ENCODE results near the gene WIPF1.

The WIPF1 gene

DNA sequence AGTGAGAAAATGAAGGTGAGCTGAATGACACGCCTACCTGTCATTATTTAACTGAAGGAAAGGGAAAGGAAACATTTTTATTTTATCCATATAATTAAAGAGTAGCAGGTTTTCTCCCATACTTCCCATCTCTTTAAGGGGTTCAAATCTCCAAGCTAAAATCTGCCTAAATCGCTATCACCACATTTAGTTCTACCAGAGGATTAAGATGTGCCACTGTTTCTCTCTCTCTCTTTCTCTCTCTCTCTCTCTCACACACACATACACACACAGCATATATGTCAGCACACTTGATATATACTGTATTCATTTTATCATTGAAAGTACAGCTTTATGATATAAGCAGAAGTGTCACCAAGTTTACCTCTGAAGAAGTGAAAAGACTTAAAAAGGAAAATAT, 3.1 kb downstream of the WIPF1 start:
- DNase-seq = no peak

DNA sequence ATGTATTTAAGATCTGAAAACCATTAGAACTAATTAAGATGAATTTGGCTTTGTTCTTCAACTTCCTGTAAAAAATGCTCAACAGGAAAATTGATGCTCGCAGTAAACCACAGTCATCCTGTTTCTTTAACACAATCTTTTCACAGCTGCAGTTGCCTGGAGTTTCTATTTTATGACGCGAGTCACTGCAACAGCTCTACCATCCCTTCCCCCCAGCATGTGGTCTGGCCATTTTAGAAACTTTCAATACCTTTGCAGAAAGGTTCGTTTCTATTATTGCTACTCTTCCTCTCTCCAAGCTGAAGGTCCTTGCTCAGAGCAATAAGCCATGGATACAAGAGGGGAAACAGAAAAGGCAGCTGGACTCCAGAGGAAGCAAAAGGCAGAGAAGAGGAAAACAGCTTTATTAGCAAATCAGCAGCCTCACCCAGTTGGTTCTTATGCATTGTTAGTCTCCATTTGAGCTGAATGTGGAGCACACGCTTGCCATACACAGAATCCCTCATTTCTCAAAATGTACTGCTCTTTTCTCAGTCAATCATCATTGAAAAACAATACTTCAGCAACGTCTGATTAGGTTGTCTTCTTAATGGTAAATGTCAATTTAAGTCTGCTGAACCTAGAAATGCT, 3.9 kb downstream of the WIPF1 start:
- no peak for DNase-seq

DNA sequence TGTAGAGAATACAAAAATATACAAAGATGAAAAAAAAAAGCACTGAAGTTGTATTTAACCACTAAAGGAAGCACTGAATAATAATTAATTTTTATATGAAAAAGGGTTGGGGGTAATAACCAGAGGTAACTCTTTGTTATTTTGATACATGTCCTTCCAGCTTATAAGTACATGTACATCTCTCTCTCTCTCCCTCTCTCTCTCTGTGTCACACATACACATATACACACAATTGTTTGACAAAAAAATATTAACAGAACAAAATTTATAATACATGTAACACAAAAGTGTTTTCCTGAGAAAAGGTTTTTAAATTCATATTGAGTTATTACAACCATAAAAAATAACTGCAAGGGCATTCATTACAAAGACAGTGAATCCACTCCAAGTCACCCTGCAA, 4.6 kb downstream of the WIPF1 start:
- DNase-seq = no peak

DNA sequence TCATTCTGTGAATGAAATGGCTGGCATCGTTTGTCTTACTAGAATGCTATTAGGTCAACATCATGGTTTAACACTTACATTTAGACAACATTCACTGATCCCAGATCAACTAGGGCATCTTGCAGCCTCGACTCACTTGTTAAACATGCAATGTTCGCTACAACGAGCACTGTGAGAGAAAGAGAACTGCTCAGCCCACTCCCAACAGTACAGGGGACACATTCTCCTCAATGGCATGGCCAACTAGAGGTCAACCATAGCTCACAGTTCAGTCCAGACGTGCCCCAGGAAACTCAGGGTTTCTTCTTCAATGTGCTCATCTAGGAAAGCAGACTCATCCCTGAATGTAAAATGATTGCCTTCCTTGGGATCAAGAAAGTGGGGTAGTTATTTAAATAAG, 5.9 kb downstream of the WIPF1 start:
- no peak for DNase-seq

DNA sequence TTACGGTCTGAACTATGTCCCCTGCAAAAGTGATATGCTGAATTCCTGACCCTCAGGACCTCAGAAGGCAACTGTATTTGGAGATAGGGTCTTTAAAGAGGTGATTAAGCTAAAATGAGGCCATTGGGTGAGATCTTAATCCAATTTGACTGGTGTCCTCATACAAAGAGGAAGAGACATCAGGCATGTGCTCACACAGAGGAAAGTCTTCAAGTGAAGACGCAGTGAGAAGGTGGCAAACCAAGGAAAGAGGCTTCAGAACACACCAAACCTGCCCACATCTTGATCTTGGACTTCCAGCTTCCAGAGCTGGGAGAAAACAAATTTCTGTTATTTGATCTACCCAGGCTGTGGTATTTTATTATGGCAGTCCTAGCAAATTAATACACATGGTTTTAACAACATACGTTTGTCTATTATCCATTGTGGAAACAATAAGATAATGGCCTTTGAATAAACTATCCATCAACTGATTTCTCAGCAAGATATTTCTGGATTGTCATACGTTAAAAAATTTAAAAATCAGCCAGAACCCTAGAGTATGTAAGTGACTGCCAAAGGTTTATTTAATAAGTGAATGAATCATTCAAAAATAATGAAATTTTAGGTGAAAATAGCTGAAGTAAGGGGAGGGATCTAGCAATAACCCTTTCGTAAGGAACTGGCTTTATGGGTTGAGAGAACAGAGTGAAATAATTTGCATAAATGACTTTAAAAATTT, 6.5 kb downstream of the WIPF1 start:
- no peak for DNase-seq

DNA sequence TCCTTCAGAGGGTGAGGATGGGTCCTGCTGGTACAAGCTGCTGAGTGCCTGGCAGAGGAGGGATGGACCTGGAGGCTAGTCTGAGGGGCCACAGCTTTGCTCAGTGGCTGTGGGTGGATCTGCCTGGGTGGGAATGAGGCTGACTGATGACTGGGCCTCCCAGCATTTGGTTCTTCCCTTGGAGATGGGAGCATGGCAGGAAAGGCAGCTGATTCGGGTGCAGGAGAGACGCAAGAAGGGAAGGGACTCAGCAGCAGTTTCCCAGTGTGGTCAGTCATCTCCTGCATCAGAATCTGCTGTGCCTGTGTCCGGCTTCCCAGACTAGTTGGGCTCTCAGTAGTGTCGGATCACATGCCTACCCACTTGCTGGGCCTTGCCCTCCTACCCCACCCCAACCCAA, 7.3 kb downstream of the WIPF1 start:
- DNase-seq = no peak

DNA sequence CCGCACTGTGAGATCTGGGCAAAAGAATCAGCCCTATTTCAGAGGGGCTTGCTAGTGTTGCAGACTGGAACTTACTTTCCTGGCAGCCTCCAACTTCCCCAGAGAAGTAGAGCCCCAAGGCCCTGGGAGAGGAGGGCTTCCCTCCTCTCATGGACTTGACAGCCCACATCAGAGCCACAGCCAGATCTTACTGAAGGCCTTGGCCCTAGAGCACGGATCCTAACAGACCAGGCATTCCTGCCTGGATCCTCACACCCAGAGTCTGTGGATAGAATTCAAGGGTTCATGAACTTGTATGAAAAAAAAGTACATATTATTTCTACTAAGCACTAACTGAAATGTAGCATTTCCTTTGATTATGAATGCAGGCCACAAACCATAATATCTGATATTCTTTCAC, 8.3 kb downstream of the WIPF1 start:
- no peak for DNase-seq

DNA sequence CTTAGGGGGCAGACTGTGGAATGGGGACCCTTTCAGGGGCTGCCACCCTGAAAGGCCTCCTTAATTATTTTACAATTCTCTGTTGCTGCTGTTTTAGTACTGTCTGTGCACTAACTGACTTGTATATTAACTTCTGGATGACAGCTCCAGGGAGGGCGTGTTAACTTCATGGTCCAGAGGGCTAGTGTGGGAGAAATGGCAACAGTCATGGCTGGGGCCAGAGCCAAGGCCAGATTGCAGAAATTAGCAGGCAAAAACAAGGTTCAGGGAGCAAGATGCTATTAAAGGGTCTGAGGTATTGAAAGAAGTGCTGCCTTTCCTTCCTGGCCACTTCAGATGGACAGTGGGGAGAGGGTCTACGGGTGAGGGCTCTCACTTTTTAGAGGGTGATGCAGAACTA, 9.1 kb downstream of the WIPF1 start:
- no peak for DNase-seq

DNA sequence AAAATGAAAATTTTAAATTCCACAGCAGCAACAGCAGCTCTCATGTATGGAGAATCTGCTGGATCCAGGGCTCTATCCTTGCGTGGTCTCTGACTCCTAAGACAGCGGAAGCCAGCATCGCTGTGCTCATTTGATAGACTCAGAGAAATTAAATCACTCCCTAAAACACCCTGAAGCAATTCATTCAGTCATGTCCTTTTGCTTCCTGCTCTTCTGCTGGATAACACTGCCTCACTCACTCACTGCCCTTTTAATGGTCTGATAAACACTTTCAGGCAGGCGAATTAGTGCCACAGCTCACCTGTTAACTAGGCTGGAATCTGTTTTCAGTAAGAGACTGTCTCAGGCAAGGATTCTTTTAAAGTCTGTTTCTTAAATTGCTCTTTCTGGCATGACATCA, 10.0 kb downstream of the WIPF1 start:
- no peak for DNase-seq

DNA sequence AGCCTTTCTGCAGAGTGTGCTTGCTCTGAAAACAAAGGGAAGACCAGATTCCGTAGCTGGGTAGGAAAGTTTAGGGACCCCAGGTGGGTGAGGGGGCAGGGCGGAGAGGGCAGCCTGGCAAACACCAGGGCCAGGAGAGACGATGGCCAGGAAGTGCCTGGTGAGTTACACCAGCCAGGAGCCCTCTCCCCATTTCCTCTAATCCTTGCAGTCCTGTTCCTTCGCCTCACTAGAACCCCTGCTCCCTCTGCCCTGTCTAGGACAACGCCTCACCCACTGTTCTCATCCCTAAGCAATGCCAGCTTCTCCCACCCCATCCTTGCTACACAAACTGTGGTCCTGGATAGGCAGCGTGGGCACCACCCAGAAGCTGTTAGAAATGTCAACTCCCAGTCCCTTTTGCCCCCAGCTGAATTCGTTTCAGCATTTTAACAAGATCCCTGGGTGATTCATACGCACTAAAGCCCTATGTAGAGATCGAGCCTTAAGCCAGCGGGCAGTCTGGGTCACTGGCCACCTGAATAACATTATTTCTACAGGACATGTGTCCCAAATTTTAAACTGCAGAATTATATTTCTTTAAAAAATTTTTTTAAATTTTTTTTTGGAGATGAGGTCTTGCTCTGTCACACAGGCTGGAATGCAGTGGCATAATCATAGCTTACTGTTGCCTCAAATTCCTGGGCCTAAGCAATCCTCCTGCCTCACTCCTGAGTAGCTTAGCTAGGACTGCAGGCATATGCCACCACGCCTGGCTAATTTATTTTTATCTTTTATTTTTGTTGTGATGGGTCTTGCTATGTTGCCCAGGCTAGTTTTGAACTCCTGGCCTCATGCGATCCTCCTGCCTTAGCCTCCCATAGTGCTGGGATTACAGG, 10.9 kb downstream of the WIPF1 start:
- DNase-seq = no peak

DNA sequence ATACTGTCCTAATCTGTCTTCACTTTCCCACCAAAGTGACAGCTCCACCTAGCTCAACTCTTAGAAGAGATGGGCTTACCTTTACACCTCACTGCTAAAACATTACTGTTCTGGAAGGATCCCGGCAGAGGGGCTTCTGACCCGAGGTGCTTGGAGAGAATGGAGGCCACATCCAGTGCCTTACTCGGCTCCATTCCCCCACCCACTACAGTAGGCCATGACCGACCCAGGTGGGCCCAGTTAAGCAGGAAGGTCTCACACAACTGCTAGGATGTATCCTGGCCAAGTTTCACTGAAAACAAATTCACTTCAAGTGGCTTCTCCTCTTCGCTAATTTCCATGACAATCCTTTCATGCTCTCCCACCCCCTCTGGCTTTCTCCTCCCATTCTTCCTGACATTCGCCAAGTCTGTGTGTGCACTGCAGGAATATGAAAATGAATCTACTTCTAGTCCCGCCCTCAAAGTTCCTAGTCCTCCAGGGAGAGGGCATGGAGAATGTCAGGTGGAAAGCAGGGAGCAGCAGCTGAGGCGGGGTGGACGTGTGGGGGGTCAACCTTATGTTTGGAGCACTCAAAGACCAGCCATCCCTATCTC, 11.8 kb downstream of the WIPF1 start:
- no peak for DNase-seq

DNA sequence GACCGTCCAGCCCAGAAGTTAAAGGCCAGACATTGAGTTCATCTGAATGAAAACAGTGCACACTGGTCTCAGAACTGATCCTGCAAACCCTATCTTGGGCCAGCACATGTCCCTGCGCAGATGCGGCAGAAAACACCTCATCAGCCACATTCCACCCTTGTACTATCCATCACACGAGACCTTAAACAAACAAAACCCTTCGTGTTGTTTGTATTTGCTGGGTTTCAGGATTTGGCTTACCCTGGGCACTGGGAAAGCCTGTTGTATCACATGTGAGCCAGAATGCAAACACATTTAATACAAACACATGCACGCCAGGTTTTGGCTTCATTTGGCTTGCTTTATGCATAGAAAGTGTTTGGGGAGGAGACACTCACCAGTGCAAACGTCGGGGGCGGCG, 12.5 kb downstream of the WIPF1 start:
- no peak for DNase-seq

DNA sequence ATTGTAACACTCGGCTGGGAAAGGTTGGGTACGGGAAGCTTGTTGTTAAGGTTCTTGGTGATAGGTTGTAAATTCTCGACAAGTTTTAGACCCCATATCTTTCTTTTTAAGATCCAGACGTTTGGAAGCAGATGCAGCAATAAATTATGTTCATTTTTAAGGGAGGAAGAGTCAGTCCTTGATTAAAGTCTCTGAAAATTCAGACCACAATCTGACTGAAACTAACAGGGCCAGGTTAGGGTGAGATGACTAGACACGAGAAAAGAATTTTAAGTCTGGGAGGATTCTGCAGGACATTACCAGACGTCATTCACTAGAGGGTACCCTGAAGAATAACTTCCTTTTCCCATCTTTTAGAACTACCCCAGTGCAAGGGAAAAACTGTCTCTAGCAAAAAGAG, 16.1 kb downstream of the WIPF1 start:
- DNase-seq = no peak

DNA sequence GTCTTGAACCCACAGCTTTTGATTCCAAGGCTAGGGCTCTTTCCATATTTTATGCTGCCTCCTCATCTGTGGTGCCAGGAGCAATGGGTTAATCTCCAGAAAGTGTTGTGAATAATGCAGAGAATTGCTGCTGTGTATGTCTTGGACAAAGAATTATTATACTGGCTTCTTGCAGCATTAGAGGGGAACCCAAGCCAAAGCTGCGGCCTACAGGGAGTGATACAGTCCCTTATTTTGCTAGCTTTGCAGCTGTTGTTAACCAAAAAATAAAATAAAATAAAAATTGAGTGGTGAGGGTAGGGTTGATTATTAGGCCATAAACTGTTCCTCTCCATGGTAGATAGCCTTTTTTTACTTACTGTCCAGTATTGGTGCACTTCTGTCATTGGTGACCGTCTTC, 16.7 kb downstream of the WIPF1 start:
- DNase-seq = no peak

DNA sequence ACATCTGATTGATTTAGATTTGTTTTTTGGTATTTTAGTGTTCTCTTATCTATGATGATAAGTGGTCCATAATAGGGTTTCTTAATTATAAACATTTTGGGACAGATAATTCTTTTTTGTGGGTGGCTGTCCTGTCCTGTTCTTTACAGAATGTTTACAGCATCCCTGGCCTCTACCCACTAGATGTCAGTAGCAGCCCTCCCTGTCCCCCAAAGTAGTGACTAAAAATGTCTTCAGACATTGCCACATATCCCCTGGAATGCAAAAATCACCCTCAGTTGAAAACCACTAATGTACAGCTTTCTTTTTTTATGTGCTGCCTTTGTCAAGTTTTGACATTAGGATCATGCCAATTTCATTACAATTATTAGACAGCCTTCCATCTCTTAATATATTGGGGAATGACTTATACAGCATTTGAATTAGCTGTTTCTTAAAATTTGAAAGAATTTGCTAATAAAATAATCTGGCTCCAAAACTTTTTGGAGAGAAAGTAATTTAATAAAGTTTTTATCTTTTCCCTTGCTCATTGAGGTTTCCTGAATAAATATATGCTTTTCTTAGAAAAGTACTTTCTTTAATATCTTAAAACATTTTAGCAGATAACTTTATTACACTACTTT, 19.5 kb downstream of the WIPF1 start:
- DNase-seq = no peak

DNA sequence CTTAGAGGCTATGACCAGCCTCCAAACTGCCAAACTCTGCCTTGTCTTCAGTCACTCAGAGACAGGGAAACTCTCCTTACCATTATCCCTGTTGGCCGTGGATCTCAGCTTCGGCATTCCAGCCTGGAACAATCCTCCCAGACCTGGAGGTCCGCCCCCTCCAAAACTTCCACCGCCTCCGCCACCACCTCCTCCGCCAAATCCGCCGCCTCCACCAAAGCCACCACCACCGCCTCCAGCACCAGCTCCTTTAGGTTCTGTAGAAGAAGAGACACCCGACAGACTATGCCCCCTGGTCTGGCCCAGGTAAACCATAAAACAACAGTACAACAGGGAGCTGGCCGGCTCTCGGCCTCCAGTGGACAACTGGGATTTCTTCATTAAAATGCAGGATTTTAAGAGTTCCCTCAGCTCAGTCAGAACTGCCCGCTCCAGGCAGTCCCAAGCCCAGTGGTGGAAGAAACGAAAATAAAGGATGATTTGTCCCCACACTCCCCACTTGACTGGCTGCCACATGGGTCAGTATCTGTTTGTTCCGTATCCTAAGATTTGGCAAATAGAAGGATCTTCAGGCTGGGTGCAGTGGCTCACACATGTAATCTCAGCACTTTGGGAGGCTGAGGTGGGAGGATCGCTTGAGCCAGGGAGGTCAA, 22.4 kb downstream of the WIPF1 start:
- no peak for DNase-seq

DNA sequence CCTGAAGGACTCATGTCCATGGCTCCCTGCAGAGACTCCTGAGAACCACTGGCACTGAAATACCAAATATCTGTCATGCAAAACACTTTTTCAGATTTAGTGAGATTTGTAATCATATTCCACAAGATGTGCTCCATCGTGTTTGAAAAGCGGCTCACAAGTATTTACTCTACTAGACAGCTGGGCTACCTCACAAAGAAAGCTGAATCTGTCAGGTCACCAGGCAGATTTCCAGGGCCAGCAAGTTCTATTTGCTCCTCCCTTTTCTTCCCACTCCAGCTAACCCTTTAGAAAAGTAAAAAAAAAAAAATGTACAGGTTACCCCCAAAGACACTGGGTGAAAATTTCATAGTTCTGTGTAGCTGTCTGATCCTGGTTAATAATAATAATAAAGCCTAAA, 22.9 kb downstream of the WIPF1 start:
- no peak for DNase-seq

DNA sequence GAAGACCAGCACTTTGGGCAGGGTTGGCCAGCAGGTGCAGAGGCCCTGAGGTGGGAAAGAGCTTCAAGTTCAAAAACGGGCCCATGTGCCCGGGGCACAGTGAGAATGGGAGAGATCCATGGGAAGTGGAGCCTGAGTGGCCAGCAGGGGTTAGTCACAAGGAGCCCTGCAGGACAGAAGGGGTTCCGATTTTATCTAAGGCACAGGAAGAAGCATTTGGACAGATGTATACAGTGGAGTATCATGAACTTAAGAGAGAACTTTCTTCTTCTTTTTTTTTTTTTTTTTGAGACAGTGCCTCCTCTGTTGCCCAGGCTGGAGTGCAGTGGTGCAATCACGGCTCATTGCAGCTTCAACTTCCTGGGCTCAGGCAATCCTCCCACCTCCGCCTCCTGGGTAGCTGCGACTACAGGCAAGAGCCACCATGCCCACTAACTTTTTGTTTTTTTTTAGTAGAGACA, 24.0 kb downstream of the WIPF1 start:
- no peak for DNase-seq

DNA sequence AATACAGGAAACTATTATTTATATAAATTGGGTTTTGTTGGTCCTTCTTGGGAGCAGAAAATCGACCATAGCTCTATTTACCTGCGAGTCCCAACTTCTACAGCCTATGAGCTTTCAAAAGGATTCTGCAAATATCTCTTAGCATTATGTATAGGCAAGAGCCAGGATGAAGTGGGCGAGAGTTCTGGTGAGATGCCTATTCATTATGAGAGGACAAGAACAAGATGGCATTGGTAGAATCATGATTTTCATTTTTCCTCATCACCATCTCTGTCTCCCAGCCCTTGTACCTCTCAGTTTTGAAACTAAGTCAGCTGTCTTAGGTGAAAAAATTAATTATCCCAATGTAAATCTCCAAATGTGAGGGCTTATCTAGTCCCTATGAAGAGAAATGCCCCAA, 25.0 kb downstream of the WIPF1 start:
- no peak for DNase-seq

DNA sequence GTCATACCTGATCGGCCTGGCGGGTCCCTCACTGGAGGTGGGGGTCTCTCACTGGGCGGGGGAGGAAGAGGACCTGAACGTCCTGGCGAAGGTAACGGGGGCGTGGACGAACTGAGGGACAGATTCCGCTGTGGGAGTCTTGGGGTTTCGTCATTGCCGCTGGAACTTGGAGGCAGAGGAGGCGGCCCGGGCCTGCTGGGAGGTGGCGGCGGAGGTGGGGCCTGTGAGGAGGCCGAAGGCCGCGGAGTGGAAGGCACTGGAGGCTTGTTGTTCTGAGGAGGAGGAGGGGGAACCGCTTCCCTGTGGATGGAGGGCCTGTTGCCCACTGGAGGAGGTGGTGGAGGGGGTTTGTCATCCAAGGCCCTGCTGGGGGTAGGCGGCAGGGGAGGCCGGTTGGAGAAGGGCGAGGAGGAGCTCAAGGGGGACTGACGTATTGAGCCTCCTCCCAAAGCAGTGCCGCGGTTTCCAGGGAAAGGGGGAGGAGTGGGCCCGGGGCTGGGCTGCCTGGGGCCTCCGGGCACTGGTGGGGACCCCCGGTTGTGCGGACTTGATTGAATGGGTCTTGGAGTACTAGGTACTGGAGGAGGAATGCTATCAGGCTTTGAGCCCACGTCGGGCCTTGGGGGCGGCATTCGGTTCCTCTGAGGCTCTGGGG, 25.8 kb downstream of the WIPF1 start:
- DNase-seq = no peak

DNA sequence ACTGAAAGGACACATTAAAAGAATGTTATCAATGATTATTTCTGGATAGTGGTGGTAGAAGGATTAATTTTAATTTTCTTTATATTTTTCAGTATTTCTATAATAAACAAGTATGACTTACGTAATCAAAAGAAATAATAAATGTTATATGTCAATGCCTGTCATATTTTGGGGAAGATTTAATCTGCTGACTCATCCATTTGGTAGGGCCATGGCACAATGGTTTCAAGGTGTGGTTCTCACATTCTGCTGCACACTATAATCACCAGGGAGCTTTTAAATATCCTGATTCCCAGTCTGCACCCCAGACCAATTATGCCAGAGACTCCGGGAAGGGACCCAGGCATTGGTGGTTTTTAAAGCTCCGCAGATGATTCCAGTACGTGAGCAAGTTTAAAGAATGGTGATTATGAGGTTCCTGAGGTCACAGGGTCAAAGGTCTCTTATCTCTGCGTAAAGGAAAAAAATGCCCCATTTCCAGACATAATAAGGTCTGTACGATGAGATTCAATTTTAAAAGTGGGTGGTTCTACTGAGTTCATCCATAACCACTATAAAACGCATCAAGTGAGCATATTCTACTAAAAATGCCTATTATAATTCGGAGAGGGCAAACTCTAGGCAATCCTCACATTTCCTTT, 27.2 kb downstream of the WIPF1 start:
- no peak for DNase-seq

DNA sequence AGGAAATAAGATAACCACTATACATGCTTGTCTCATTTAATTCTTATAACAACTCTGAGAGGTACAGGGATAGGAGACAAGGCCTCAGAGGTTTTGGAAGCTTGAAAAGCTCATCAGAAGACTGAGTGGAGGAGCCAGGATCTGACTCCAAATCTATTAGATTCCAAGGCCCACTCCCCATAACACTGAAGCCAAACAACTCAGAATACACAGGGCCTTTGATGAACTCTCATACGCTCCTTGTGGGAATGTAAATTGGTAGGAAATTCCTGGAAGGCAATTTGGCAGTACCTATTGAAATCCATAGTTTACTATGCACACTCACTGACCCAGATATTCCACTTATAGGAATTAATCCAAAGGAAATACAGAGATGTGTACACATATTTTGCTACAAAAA, 27.9 kb downstream of the WIPF1 start:
- no peak for DNase-seq
